ENCODE data around the gene RASSF1.
A peak's percentile ranks its signal among the peaks of the same experiment; 100 is the strongest.
"Not testable (repeated sequence)": the region's sequence is repeated elsewhere in the genome, so short reads cannot be mapped to it uniquely, and the experiment has no call there.

RASSF1 gene

DNA sequence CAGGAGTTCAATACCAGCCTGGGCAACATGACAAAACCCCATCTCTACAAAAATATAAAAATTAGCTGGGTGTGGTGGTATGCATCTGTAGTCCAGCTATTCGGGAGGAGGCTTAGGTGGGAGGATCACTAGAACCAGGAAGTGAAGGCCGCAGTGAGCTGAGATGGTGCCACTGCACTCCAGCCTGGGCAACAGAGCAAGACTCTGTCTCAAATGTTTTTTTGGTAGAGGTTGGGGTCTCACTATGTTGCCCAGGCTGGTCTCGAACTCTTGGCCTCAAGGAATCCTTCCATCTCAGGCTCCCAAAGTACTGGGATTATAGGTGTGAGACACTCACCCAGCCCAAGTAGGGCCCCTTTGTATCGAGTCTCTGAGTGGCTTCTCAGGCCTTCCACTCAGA, 46.5 kb downstream of the RASSF1 start:
- no peak overlapping the region for H3K9ac ChIP-seq (ENCODE audit: low read depth, low read length)
- no peak overlapping the region for H3K4me3 ChIP-seq (ENCODE audit: low read depth, low read length)
- H3K9me3 ChIP-seq (ENCODE audit: control insufficient read depth, insufficient read depth, low read length): no peaks in the 10 kb centered on the region
- H3K36me3 ChIP-seq (ENCODE audit: control insufficient read depth, insufficient read depth, low read length): peaks cover 18% of the 10 kb centered on the region
- H3K4me1 ChIP-seq (ENCODE audit: control insufficient read depth, insufficient read depth, low read length): no peaks in the 10 kb centered on the region
- H3K27me3 ChIP-seq (ENCODE audit: control insufficient read depth, insufficient read depth, low read length): no peaks in the 10 kb centered on the region

DNA sequence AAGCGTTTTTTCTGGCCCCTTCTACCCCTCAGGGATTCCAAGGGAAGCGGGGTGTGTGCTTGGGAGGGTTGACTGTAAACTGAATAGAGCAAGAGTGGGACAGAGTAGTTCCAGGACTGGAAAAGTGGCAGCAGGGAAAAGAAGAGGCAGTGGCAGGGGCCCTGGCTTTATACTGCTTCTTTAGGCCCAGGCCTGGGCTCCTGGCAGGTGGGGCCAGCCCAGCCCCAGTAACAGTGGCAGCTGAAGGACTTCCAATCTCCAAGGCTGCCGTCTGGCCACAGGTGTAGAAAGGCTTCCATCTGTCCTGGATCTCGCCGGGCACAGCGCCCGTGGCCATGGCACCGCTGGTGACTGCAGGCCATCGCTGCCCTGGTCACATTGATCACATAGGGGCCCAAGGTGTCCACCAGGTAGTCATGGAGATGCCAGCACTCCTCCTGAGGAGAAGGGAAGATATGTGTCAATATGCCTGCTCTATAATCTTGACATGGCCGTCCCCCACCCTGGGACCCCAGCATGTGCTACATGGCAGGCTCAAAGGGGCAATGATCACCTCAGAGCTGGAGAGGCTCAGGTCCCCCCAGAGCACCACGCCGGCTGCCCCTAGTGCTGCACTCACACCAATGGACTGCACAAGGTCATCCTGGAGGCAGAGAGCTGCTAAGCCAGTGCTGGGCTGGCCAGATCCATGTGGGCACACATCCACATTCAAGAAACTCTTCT, 47.4 kb downstream of the RASSF1 start:
- H3K9me3 ChIP-seq (ENCODE audit: control insufficient read depth, insufficient read depth, low read length): no peaks in the 10 kb centered on the region
- peak overlapping the region; percentile 71 for H3K9ac ChIP-seq (ENCODE audit: low read depth, low read length)

DNA sequence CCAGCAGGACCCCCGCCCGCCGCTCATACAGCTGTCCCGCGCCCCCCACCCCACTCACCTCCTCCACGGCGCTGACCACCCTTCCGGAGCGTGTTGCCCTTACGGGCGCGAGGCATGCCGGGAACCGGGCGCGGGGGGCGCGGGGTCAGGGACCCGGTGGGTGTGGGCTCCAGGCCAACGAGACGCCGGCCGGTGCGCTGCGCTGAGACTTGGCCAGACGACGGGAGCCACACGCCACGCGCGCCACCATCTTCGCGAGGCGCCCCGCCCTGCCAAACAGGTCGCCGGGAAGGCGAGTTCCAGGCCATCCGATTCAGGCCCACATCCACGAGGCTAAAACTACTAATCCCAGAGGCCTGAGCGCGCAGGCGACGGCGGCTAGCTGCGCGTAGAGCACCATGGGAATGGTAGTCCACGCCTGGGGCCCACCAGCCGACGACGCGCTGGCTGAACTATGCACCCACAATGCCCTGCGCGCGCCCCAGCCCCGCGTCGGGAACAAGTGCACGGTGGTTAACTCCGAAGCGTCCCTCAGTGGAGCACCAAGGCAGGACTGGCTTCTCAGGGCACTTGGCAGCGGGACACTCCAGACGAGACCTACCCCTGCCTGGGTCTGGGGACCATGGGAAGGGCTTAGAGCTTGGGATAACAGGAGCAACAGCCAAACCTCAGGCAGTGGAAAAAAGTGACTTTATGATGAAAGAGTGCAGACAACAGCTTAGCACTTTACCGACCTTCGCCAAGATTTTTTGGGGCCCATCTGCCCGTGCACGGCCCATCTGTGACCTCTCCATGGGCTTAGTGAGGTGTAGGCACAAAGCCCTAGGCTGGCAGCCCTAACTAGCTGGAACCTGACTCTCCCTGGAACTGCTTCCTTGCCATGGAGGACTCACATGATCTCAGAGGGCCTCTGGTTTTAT, 48.2 kb downstream of the RASSF1 start, which contains the start of gene IFRD2:
IFRD2 (minus strand) TSS at position 271 of the 920 bp plus-strand sequence; CDS start at position 116, 155 bp downstream.
- H3K9me3 ChIP-seq (ENCODE audit: control insufficient read depth, insufficient read depth, low read length): no peaks in the 10 kb centered on the region
- H3K9ac ChIP-seq (ENCODE audit: low read depth, low read length): peak within 1 kb of the TSS; percentile 71
- H3K27me3 ChIP-seq (ENCODE audit: control insufficient read depth, insufficient read depth, low read length): no peaks in the 10 kb centered on the region
- H3K4me3 ChIP-seq (ENCODE audit: low read depth, low read length): peak within 1 kb of the TSS; percentile 93
- peaks cover 34% of the 10 kb centered on the region for H3K36me3 ChIP-seq (ENCODE audit: control insufficient read depth, insufficient read depth, low read length)
- H3K4me1 ChIP-seq (ENCODE audit: control insufficient read depth, insufficient read depth, low read length): no peaks in the 10 kb centered on the region

More for the DNA sequence above, 47.4 kb downstream of the RASSF1 start:
- Histone ChIP-seq H3K4me1 (ENCODE audit: control insufficient read depth, insufficient read depth, low read length) (no peaks in the 10 kb centered on the region), H3K27me3 (ENCODE audit: control insufficient read depth, insufficient read depth, low read length) (no peaks in the 10 kb centered on the region), H3K36me3 (ENCODE audit: control insufficient read depth, insufficient read depth, low read length) (peaks cover 27% of the 10 kb centered on the region), H3K4me3 (ENCODE audit: low read depth, low read length) (no peak overlapping the region)

DNA sequence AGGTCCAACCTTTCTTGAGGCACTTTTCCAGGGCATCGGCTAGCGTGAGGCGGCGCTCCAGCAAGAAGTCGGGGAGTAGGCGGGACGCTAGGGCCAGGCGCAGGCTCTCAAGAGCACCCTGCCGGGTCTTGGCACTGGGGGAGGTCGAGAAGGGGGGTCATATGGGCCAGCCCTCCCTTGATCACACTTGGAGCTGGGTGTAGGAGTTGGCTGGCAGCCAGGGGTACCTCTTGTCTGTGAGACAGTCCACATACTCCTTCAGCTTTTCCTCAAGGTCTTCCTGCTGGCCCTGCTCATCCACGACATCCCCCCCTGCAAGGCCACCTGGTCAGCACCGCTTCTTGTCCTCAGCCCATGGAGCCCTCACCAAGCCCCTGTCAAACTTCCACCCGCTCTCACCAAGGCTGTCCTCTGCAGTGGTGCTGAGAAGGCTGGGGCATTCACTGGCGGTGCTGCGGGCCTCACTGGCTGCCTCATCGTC, 50.4 kb downstream of the RASSF1 start:
- Histone ChIP-seq H3K27me3 (ENCODE audit: control insufficient read depth, insufficient read depth, low read length) (no peaks in the 10 kb centered on the region), H3K4me3 (ENCODE audit: low read depth, low read length) (no peak overlapping the region), H3K36me3 (ENCODE audit: control insufficient read depth, insufficient read depth, low read length) (peaks cover 37% of the 10 kb centered on the region), H3K9ac (ENCODE audit: low read depth, low read length) (no peak overlapping the region), H3K9me3 (ENCODE audit: control insufficient read depth, insufficient read depth, low read length) (no peaks in the 10 kb centered on the region), H3K4me1 (ENCODE audit: control insufficient read depth, insufficient read depth, low read length) (no peaks in the 10 kb centered on the region)

DNA sequence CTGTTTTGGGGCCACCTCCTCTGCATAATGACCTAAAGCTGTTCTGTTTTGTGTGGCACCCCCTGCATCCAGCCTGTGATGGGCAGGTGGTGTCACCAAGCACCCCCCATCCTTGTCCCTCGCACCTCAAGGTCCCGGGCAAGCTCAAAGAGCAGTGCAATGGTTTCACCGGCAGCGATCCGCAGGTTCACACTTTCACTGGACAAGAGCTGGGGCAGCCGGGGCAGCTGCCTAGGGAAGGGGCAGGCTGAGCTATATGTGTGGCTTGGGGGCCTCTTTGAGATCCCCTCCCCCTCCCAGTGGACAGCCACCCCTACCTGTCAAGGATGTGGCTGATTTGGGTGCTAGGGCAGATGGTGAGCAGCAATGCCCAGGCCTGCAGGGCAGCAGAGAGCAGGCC, 51.5 kb downstream of the RASSF1 start:
- no peaks in the 10 kb centered on the region for H3K27me3 ChIP-seq (ENCODE audit: control insufficient read depth, insufficient read depth, low read length)
- H3K9me3 ChIP-seq (ENCODE audit: control insufficient read depth, insufficient read depth, low read length): no peaks in the 10 kb centered on the region
- H3K36me3 ChIP-seq (ENCODE audit: control insufficient read depth, insufficient read depth, low read length): peaks cover 37% of the 10 kb centered on the region
- no peak overlapping the region for H3K4me3 ChIP-seq (ENCODE audit: low read depth, low read length)
- H3K4me1 ChIP-seq (ENCODE audit: control insufficient read depth, insufficient read depth, low read length): no peaks in the 10 kb centered on the region
- H3K9ac ChIP-seq (ENCODE audit: low read depth, low read length): no peak overlapping the region

DNA sequence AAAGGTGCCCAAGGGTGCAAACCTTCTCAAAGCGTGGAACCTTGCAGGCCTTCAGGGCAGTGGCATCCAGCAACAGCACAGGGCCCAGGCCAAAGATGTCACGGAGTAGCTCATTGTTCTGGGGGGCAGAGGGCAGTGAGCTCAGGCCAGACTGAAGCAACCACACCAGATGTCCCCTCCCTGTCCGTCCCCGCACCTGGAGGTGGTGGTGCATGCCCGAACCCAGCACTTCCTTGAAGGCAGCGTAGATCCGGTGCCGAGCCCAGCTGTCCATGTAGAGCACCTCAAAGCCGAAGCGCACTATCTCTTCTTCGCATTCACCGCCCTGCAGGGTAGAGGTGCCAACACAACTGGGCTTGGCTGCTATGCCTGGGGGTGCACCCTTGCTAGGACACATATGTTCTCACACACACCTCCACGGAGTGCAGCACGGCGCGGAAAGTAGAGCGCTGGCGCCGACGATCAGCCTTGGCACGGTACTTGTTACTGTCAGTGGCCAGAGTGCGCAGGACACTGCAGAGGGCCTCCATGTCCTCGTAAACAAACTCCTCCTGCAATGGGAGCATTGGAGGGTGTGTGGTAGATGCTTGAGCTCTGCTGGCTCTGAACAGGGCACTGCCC, 52.1 kb downstream of the RASSF1 start:
- Histone ChIP-seq H3K4me3 (ENCODE audit: low read depth, low read length) (no peak overlapping the region), H3K27me3 (ENCODE audit: control insufficient read depth, insufficient read depth, low read length) (no peaks in the 10 kb centered on the region), H3K9me3 (ENCODE audit: control insufficient read depth, insufficient read depth, low read length) (no peaks in the 10 kb centered on the region), H3K36me3 (ENCODE audit: control insufficient read depth, insufficient read depth, low read length) (peaks cover 37% of the 10 kb centered on the region), H3K9ac (ENCODE audit: low read depth, low read length) (no peak overlapping the region), H3K4me1 (ENCODE audit: control insufficient read depth, insufficient read depth, low read length) (no peaks in the 10 kb centered on the region)

DNA sequence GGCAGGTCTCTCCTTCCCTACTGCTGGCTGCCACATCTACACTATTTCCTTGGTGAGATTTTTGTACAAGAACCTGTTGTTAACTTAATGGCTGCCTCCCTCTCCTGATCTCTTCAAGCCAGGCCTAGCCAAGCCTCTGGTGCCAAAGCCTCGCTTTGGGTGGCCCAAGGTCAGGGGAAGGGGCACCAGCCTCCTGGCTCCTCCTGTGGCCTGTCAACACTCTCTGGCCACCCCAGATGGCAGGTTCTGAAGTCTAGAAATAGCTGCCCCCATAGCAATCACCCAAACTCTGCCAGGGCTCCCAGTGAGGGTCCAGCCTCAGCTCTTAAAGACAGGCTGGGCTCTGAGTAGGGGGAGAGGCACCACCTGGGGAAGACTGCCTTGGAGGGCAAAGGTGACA, 53.4 kb downstream of the RASSF1 start:
- H3K4me3 ChIP-seq (ENCODE audit: low read depth, low read length): no peak overlapping the region
- H3K4me1 ChIP-seq (ENCODE audit: control insufficient read depth, insufficient read depth, low read length): no peaks in the 10 kb centered on the region
- no peaks in the 10 kb centered on the region for H3K9me3 ChIP-seq (ENCODE audit: control insufficient read depth, insufficient read depth, low read length)
- H3K9ac ChIP-seq (ENCODE audit: low read depth, low read length): no peak overlapping the region
- peaks cover 37% of the 10 kb centered on the region for H3K36me3 ChIP-seq (ENCODE audit: control insufficient read depth, insufficient read depth, low read length)
- no peaks in the 10 kb centered on the region for H3K27me3 ChIP-seq (ENCODE audit: control insufficient read depth, insufficient read depth, low read length)

DNA sequence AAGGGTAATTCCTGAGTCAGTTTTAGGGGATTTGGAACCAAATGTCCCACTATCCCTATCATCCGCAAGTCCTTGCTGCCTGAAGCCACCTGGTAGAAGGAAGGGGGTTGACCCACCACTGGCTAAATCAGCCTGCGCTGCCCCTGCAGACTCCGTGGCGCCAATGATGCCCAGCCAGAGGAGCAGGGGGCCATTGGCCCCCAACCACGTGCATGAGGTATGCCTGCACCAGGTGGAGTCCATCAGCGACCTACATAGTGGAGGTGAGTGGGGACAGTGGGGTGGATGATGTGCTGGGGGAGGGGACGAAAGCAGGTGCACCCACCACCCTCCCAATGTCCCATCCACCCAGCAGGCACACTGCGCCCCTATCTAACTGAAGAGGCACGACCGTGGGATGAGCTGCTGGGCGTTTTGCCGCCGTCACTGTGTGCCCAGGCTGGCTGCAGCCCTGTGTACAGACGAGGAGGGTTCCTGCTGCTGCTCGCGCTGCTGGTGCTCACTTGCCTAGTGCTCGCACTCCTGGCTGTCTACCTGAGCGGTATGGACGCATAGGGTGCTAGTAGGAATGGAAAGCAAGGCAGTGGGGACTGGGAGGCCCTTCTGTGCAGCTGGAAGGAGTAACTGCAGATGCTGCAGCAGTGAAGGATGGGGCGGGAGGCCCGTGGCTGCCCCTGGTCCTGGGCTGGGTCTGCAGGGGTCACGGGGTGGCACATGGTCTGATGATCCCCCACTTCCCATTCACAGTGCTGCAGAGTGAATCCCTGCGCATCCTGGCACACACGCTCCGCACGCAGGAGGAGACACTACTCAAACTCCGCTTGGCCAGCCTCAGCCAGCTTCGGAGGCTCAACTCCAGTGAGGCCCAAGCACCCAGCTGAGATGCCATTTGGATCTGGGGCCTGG, 54.1 kb downstream of the RASSF1 start:
- Histone ChIP-seq H3K27me3 (ENCODE audit: control insufficient read depth, insufficient read depth, low read length) (no peaks in the 10 kb centered on the region), H3K36me3 (ENCODE audit: control insufficient read depth, insufficient read depth, low read length) (peaks cover 37% of the 10 kb centered on the region), H3K4me3 (ENCODE audit: low read depth, low read length) (no peak overlapping the region), H3K4me1 (ENCODE audit: control insufficient read depth, insufficient read depth, low read length) (no peaks in the 10 kb centered on the region), H3K9me3 (ENCODE audit: control insufficient read depth, insufficient read depth, low read length) (no peaks in the 10 kb centered on the region), H3K9ac (ENCODE audit: low read depth, low read length) (no peak overlapping the region)

DNA sequence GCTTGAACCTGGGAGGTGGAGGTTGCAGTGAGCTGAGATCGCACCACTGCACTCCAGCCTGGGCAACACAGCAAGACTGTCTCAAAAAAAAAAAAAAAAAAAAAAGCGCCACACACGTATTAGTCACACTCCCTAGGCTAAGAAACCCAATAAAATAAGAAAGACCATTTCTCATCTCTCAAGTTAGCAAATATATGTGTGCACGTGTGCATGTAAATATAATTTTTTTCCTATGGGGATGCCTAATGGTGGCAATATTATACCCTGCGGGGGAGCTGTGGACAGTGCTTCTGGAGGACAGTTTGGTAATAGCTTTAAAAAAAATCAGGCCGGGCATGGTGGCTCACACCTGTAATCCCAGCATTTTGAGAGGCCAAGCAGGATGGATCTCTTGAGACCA, 56.5 kb downstream of the RASSF1 start:
- H3K36me3 ChIP-seq (ENCODE audit: control insufficient read depth, insufficient read depth, low read length): peaks cover 21% of the 10 kb centered on the region
- not testable (repeated sequence) for H3K27me3 ChIP-seq (ENCODE audit: control insufficient read depth, insufficient read depth, low read length); H3K9ac ChIP-seq (ENCODE audit: low read depth, low read length); H3K4me3 ChIP-seq (ENCODE audit: low read depth, low read length); H3K9me3 ChIP-seq (ENCODE audit: control insufficient read depth, insufficient read depth, low read length); H3K4me1 ChIP-seq (ENCODE audit: control insufficient read depth, insufficient read depth, low read length)
